Upper lobe of left lung (tissue), 6 donors: Measurements from ENCODE around the gene TNFSF4. TPM values are rescaled to one million over a fixed set of nuclear protein-coding genes. Genes with fewer than 3 reads are reported as not detected.

Experiments
- ATAC-seq, 2 donors: fragments of 200-7000 bp; cut with Tn5 transposase; one replicate each; pipeline ENCODE4 v1.9.1; 2022; ENCODE audit warnings: mild to moderate bottlenecking in 2 of 2, moderate library complexity in 2 of 2; ENCODE audit not compliant: low FRiP score in 2 of 2
- DNase-seq, 2 donors: peaks; one replicate each; pipeline ENCODE4 v3.0.0-alpha.2; 2019 to 2020
- H3K27ac ChIP-seq, 4 donors: fragments of 200-600 bp; sonication (generic); one replicate each; pipeline ENCODE4 v1.5.1; 2016 to 2019
- H3K27me3 ChIP-seq, 4 donors: fragments of 200-600 bp; sonication (generic); one replicate each; pipeline ENCODE4 v1.5.1; 2017 to 2019
- H3K36me3 ChIP-seq, 4 donors: fragments of 200-600 bp; sonication (generic); one replicate each; pipeline ENCODE4 v1.5.1; 2016 to 2019
- H3K4me1 ChIP-seq, 4 donors: fragments of 200-600 bp; sonication (generic); one replicate each; pipeline ENCODE4 v1.5.1; 2018 to 2019
- H3K4me3 ChIP-seq, 4 donors: fragments of 200-600 bp; sonication (generic); one replicate each; pipeline ENCODE4 v1.5.1; 2017 to 2019; ENCODE audit warnings: mild to moderate bottlenecking in 2 of 4, moderate library complexity in 1 of 4
- H3K9me3 ChIP-seq, 4 donors: fragments of 200-600 bp; sonication (generic); one replicate each; pipeline ENCODE4 v1.5.1; 2018 to 2019
- CTCF ChIP-seq, 6 experiments: fragments of 450-650 bp in 4 of 6; fragments of 200-600 bp in 2 of 6; sonication (generic) in 2 of 6; IDR thresholded peaks; one replicate each; pipeline ENCODE4 v1.5.1; 2016 to 2019; ENCODE audit warnings: antibody characterized with exemption in 6 of 6
- EP300 ChIP-seq, 4 donors: sonication (generic); formaldehyde crosslinking; IDR thresholded peaks; one replicate each; pipeline ENCODE4 v1.5.1; 2017; ENCODE audit warnings: antibody characterized with exemption in 4 of 4, control low read depth in 2 of 4
- POLR2A ChIP-seq, 4 donors: fragments of 450-650 bp; IDR thresholded peaks; one replicate each; pipeline ENCODE4 v1.5.1; 2016 to 2017; ENCODE audit warnings: antibody characterized with exemption in 4 of 4, mild to moderate bottlenecking in 2 of 4
- POLR2AphosphoS5 ChIP-seq, 2 donors: sonication (generic); formaldehyde crosslinking; IDR thresholded peaks; one replicate each; pipeline ENCODE4 v1.5.1; 2017; ENCODE audit warnings: antibody characterized with exemption in 2 of 2
- WGBS, 2 donors: methylation state at CpG; one replicate each; pipeline ENCODE4 v1.1.5; 2017 to 2018; 5-methylcytosine and 5-hydroxymethylcytosine counted together
- total RNA-seq, 6 donors: library from RNA; depleted of rRNA in 4 of 6; stranded (reverse); fragments of >200 nt in 4 of 6; gene quantifications; one replicate each; pipeline versions ENCODE4 v1.1.0 to v1.2.1, GENCODE V29; 2016 to 2021
- donor health status: DM: no; HTN: no; CAD: no; lungs with moderate emphysema.
- donor health status: DM: no; HTN: yes; CAD: no; lungs with severe emphysema.

The TNFSF4 gene
- total RNA-seq, 6 donors from 2014 or later, result 0.46 to 1.5 (median 0.90) TPM

- Histone ChIP-seq H3K4me1 (no peaks in the 10 kb centered on the region), H3K9me3 (no peaks in the 10 kb centered on the region), H3K4me3 (no peak overlapping the region), H3K27ac (no peak overlapping the region), H3K36me3 (no peaks in the 10 kb centered on the region), H3K27me3 (no peaks in the 10 kb centered on the region)
- no peak for ATAC-seq
- TF ChIP-seq CTCF (IDR thresholded peaks at IDR 0.05) (no peak), POLR2A (IDR thresholded peaks at IDR 0.05) (no peak), EP300 (IDR thresholded peaks at IDR 0.05) (no peak), POLR2AphosphoS5 (IDR thresholded peaks at IDR 0.05) (no peak)
- no peak for DNase-seq
These were observed 15.9 kb upstream of the TNFSF4 start for GRCh38 chr1:173223031-173223380.

- DNase-seq (no peak), ATAC-seq (no peak)
- no peaks in the 10 kb centered on the region for H3K27me3 ChIP-seq
- TF ChIP-seq CTCF (IDR thresholded peaks at IDR 0.05) (no peak), EP300 (IDR thresholded peaks at IDR 0.05) (no peak), POLR2A (IDR thresholded peaks at IDR 0.05) (no peak), POLR2AphosphoS5 (IDR thresholded peaks at IDR 0.05) (no peak)
- H3K36me3 ChIP-seq, result no peaks in the 10 kb centered on the region
- H3K9me3 ChIP-seq, result no peaks in the 10 kb centered on the region
- no peak overlapping the region for H3K27ac ChIP-seq
- no peaks in the 10 kb centered on the region for H3K4me1 ChIP-seq
- no peak overlapping the region for H3K4me3 ChIP-seq
- 67 to 76% methylated on average over 3 of the region's 3 CpGs for WGBS, 2 donors
These were observed 15.3 kb upstream of the TNFSF4 start for GRCh38 chr1:173222149-173223030.

- TF ChIP-seq EP300 (IDR thresholded peaks at IDR 0.05), result no peak
- no peak for TF ChIP-seq POLR2AphosphoS5 (IDR thresholded peaks at IDR 0.05)
- TF ChIP-seq CTCF (IDR thresholded peaks at IDR 0.05), result no peak
- DNase-seq (no peak), ATAC-seq (no peak)
- H3K9me3 ChIP-seq, result no peaks in the 10 kb centered on the region
- H3K4me3 ChIP-seq, result no peak overlapping the region
- no peaks in the 10 kb centered on the region for H3K4me1 ChIP-seq
- H3K36me3 ChIP-seq, result no peaks in the 10 kb centered on the region
- no peak overlapping the region for H3K27ac ChIP-seq
- 91 to 96% methylated on average over 1 of the region's 1 CpG for WGBS, 2 donors
- no peaks in the 10 kb centered on the region for H3K27me3 ChIP-seq
These were observed 13.0 kb upstream of the TNFSF4 start for GRCh38 chr1:173220157-173220556.

GRCh38 chr1:173213665-173214064 lies 6.5 kb upstream of the TNFSF4 start:
- Histone ChIP-seq H3K27me3 (no peaks in the 10 kb centered on the region), H3K9me3 (no peaks in the 10 kb centered on the region), H3K4me1 (no peaks in the 10 kb centered on the region), H3K4me3 (no peak overlapping the region), H3K36me3 (no peaks in the 10 kb centered on the region), H3K27ac (no peak overlapping the region)
- DNase-seq (no peak), ATAC-seq (no peak)
- 93 to 100% methylated on average over 1 of the region's 1 CpG for WGBS, 2 donors
- no peak for TF ChIP-seq POLR2A (IDR thresholded peaks at IDR 0.05)

- ATAC-seq, result no peak
- no peak overlapping the region for H3K27ac ChIP-seq
- WGBS, 2 donors, result 91 to 93% methylated on average over 2 of the region's 2 CpGs
These were observed 5.9 kb upstream of the TNFSF4 start for GRCh38 chr1:173212952-173213491.

More at GRCh38 chr1:173212952-173213491, 5.9 kb upstream of the TNFSF4 start:
- Histone ChIP-seq H3K27me3 (no peaks in the 10 kb centered on the region), H3K9me3 (no peaks in the 10 kb centered on the region), H3K4me1 (no peaks in the 10 kb centered on the region), H3K4me3 (no peak overlapping the region), H3K36me3 (no peaks in the 10 kb centered on the region)
- DNase-seq, result no peak
- TF ChIP-seq POLR2AphosphoS5 (IDR thresholded peaks at IDR 0.05) (no peak), POLR2A (IDR thresholded peaks at IDR 0.05) (no peak), CTCF (IDR thresholded peaks at IDR 0.05) (no peak), EP300 (IDR thresholded peaks at IDR 0.05) (no peak)
